HCT116 (cell line): ENCODE data around the gene COPS6. TPM values are rescaled to one million over a fixed set of nuclear protein-coding genes. Genes with fewer than 3 reads are reported as not detected.

ENCODE experiments used
- ATAC-seq: fragments of 200-7000 bp; cut with Tn5 transposase; 2 replicates; pipeline ENCODE4 v1.9.1; 2020; ENCODE audit warnings: mild to moderate bottlenecking, moderate library complexity
- BruUV-seq: library from RNA; stranded (reverse); fragments of 400-500 nt; replicated peaks from 2 replicates; lab custom pipeline; 2021; lab: Mats Ljungman, UMichigan
- CTCF ChIA-PET: fragments of 300-600 bp; sonication (Branson Sonifier 250); formaldehyde crosslinking; loops from one replicate; lab custom pipeline; 2021; ENCODE audit warnings: antibody characterized with exemption; lab: Charles Lee
- POLR2A ChIA-PET: fragments of 300-600, 350-600 bp; sonication (Branson Sonifier 250); formaldehyde crosslinking; loops from one replicate; lab custom pipeline; 2021; ENCODE audit warnings: antibody characterized with exemption; lab: Charles Lee
- RAD21 ChIA-PET, 2 experiments: fragments of 300-600 bp; sonication (Branson Sonifier 250); formaldehyde crosslinking; loops; one replicate each; lab custom pipeline; 2023; ENCODE audit warnings: low total read pairs in 2 of 2; ENCODE audit not compliant: uncharacterized antibody in 2 of 2, unreplicated experiment in 2 of 2, low non-redundant PET in 1 of 2; lab: Charles Lee
- DNase-seq: peaks from one replicate; pipeline ENCODE4 v3.0.0-alpha.2; 2010; ENCODE audit warnings: low read depth, low spot score
- H2AFZ ChIP-seq: fragments of 200-600 bp; shearing (Covaris generic), sonication (generic); 2 replicates; pipeline ENCODE4 v1.6.1; 2017; ENCODE audit warnings: low read depth, mixed run types, mixed read lengths, antibody characterized with exemption, low read length; ENCODE audit not compliant: poor library complexity, severe bottlenecking
- H3K27ac ChIP-seq: 2 replicates; pipeline ENCODE4 v1.5.1; 2012; ENCODE audit warnings: low read depth, low read length
- H3K27me3 ChIP-seq: fragments of 200-600 bp; sonication (generic); 2 replicates; pipeline ENCODE4 v1.6.1; 2016; ENCODE audit warnings: mixed run types, low read length, mixed read lengths; ENCODE audit not compliant: insufficient read depth
- H3K36me3 ChIP-seq, 2 experiments: fragments of 200-500 bp in 1 of 2; fragments of 200-600 bp in 1 of 2; sonication (Bioruptor generic) in 1 of 2; sonication (generic) in 1 of 2; 2 replicates each; pipeline versions ENCODE4 v1.5.1 to v1.6.1; 2014 to 2016; ENCODE audit warnings: low read length in 2 of 2, inconsistent platforms in 1 of 2, mixed read lengths in 1 of 2, mixed run types in 1 of 2; ENCODE audit not compliant: insufficient read depth in 2 of 2, control insufficient read depth in 1 of 2
- H3K4me1 ChIP-seq, 2 experiments: fragments of 200-600 bp in 1 of 2; sonication (generic) in 1 of 2; 2 replicates each; pipeline versions ENCODE4 v1.5.1 to v1.6.1; 2012 to 2017; ENCODE audit warnings: low read length in 2 of 2, inconsistent platforms in 1 of 2, mild to moderate bottlenecking in 1 of 2, mixed read lengths in 1 of 2, mixed run types in 1 of 2, moderate library complexity in 1 of 2; ENCODE audit not compliant: insufficient read depth in 2 of 2, control insufficient read depth in 1 of 2
- H3K4me2 ChIP-seq: fragments of 200-600 bp; sonication (generic); 2 replicates; pipeline ENCODE4 v1.6.1; 2017; ENCODE audit warnings: mixed run types, low read length, mixed read lengths
- H3K4me3 ChIP-seq, 2 experiments: fragments of 200-600 bp in 1 of 2; sonication (generic) in 1 of 2; replicated peaks in 1 of 2; 2 replicates each; pipeline ENCODE4 v1.5.1; 2011 to 2016; ENCODE audit warnings: low read length in 2 of 2, control low read depth in 1 of 2, low read depth in 1 of 2, mild to moderate bottlenecking in 1 of 2, mixed read lengths in 1 of 2, mixed run types in 1 of 2
- H3K79me2 ChIP-seq: fragments of 200-600 bp; sonication (generic); 2 replicates; pipeline ENCODE4 v1.6.1; 2017; ENCODE audit warnings: mild to moderate bottlenecking, mixed run types, low read length, moderate library complexity, mixed read lengths; ENCODE audit not compliant: insufficient read depth
- H3K9ac ChIP-seq: fragments of 200-600 bp; sonication (generic); 2 replicates; pipeline ENCODE4 v1.6.1; 2016; ENCODE audit warnings: low read length, mixed read lengths
- H3K9me2 ChIP-seq: fragments of 200-600 bp; sonication (generic), shearing (Covaris generic); 2 replicates; pipeline ENCODE4 v1.6.1; 2017; ENCODE audit warnings: mixed run types, mild to moderate bottlenecking, moderate library complexity; ENCODE audit not compliant: insufficient read depth
- H3K9me3 ChIP-seq, 2 experiments: fragments of 200-500 bp in 1 of 2; fragments of 200-600 bp in 1 of 2; sonication (Bioruptor generic) in 1 of 2; sonication (generic) in 1 of 2; 2 replicates each; pipeline ENCODE4 v1.6.1; 2014 to 2017; ENCODE audit warnings: low read length in 2 of 2, mixed read lengths in 2 of 2, inconsistent platforms in 1 of 2, low read depth in 1 of 2, mild to moderate bottlenecking in 1 of 2, mixed run types in 1 of 2, moderate library complexity in 1 of 2; ENCODE audit not compliant: control insufficient read depth in 1 of 2, insufficient read depth in 1 of 2
- H4K20me1 ChIP-seq: fragments of 200-600 bp; sonication (generic), shearing (Covaris generic); 2 replicates; pipeline ENCODE4 v1.6.1; 2017; ENCODE audit warnings: mixed run types, mild to moderate bottlenecking, moderate library complexity; ENCODE audit not compliant: insufficient read depth
- ATF3 ChIP-seq: IDR thresholded peaks from 2 replicates; pipeline ENCODE4 v1.6.1; 2012
- EZH2 ChIP-seq: fragments of 200-600 bp; sonication (generic); IDR thresholded peaks from 2 replicates; pipeline ENCODE4 v1.6.1; 2017; ENCODE audit warnings: antibody characterized with exemption, mixed run types
- YY1 ChIP-seq: IDR thresholded peaks from 2 replicates; pipeline ENCODE4 v1.6.1; 2011; ENCODE audit warnings: low read length, low read depth, moderate library complexity, mild to moderate bottlenecking; ENCODE audit not compliant: insufficient replicate concordance; ENCODE audit errors: extremely low read depth
- ZBTB33 ChIP-seq: IDR thresholded peaks from 2 replicates; pipeline ENCODE4 v1.6.1; 2011; ENCODE audit warnings: mild to moderate bottlenecking, low read length, moderate library complexity; ENCODE audit not compliant: insufficient replicate concordance; ENCODE audit errors: extremely low read depth
- ZFX ChIP-seq: fragments of 450-650 bp; IDR thresholded peaks from 2 replicates; pipeline ENCODE4 v1.6.1; 2017
- intact Hi-C: fragments of 100-400 bp; cut with micrococcal nuclease; formaldehyde crosslinking; loops from 2 replicates; pipeline ENCODE4 v1.10.0; 2022
- total RNA-seq: library from RNA; stranded (reverse); gene quantifications from one replicate; pipeline ENCODE4 v1.2.1, GENCODE V29; 2021; ENCODE audit not compliant: unreplicated experiment
- TF ChIP-seq, protein P1 (sequence below), 3 experiments: fragments of 200-600 bp in 1 of 3; sonication (generic) in 1 of 3; IDR thresholded peaks in 2 of 3; conservative IDR thresholded peaks in 1 of 3; 2 replicates each; pipeline ENCODE4 v1.5.1; 2012 to 2017; ENCODE audit warnings: low read depth in 2 of 3, low read length in 2 of 3, antibody characterized with exemption in 1 of 3, borderline replicate concordance in 1 of 3, control low read depth in 1 of 3, mild to moderate bottlenecking in 1 of 3, mixed read lengths in 1 of 3, mixed run types in 1 of 3, moderate library complexity in 1 of 3; ENCODE audit not compliant: insufficient read depth in 1 of 3

COPS6 gene
- total RNA-seq, 1 experiment from 2014 or later = 126 TPM

GRCh38 chr7:100065452-100066186 lies 23.1 kb upstream of the COPS6 start (continued):
- TF ChIP-seq YY1 = no peak

DNA sequence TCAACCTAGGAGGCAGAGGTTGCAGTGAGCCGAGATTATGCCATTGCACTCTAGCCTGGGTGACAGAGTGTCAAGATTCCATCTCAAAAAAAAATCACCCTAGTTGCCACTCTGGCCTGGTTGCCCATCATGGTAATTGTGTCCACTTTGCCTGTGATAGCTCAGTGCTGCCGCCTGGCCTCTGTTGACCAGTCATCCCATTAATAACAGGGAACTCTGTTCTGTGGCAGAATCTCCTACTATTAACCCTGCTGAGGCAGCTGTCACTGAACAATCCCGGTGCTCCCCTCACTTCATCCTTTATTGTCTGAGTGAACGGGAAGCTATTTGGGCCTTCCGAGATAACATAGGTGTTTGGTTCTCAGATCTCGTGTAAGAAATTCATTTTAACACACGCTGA lies 21.8 kb upstream of the COPS6 start:
- Histone ChIP-seq H3K4me2 (no peak overlapping the region), H3K4me1 (no peaks in the 10 kb centered on the region), H4K20me1 (no peaks in the 10 kb centered on the region), H3K36me3 (peaks cover 24 to 30% of the 10 kb centered on the region in 2 experiments), H3K27me3 (no peaks in the 10 kb centered on the region), H3K4me3 (no peak overlapping the region), H3K79me2 (no peaks in the 10 kb centered on the region), H2AFZ (no peak overlapping the region), H3K27ac (no peak overlapping the region), H3K9ac (no peak overlapping the region), H3K9me3 (peaks cover 18% of the 10 kb centered on the region in 2 experiments; a peak in 3 of 4 replicates), H3K9me2 (no peaks in the 10 kb centered on the region)
- RAD21 ChIA-PET = no interaction called here
- CTCF ChIA-PET = no interaction called here
- TF ChIP-seq, protein P1, sequence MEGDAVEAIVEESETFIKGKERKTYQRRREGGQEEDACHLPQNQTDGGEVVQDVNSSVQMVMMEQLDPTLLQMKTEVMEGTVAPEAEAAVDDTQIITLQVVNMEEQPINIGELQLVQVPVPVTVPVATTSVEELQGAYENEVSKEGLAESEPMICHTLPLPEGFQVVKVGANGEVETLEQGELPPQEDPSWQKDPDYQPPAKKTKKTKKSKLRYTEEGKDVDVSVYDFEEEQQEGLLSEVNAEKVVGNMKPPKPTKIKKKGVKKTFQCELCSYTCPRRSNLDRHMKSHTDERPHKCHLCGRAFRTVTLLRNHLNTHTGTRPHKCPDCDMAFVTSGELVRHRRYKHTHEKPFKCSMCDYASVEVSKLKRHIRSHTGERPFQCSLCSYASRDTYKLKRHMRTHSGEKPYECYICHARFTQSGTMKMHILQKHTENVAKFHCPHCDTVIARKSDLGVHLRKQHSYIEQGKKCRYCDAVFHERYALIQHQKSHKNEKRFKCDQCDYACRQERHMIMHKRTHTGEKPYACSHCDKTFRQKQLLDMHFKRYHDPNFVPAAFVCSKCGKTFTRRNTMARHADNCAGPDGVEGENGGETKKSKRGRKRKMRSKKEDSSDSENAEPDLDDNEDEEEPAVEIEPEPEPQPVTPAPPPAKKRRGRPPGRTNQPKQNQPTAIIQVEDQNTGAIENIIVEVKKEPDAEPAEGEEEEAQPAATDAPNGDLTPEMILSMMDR (IDR thresholded peaks at IDR 0.05 in 2 of 3, conservative IDR thresholded peaks at IDR 0.05 in 1 of 3; ENCODE audit: borderline replicate concordance in 1 of 3, insufficient read depth in 1 of 3, low read depth in 2 of 3, low read length in 2 of 3) = no peak
- TF ChIP-seq ZFX (no peak), ATF3 (no peak), EZH2 (no peak), ZBTB33 (no peak)
- POLR2A ChIA-PET = interaction anchor here (1.1 kb wide), 1 partner anchor 14 kb away, joined by 4 read pairs; no protein-coding TSS in a partner anchor
- BruUV-seq = no TSS peak
- DNase-seq = no peak
- ATAC-seq = peak; percentile 47; the same call in 1 of the 2 replicates
- intact Hi-C loops = no loop called here
